Astrocyte (in vitro differentiated cells and primary cell): ENCODE measurements around the gene B3GNT9. TPM values are rescaled to one million over a fixed set of nuclear protein-coding genes. Genes with fewer than 3 reads are reported as not detected.

Source experiments
- DNase-seq: peaks from one replicate; pipeline ENCODE4 v3.0.0-alpha.2; 2010; ENCODE audit warnings: low read depth
- FAIRE-seq: peaks from 2 replicates; lab custom pipeline; 2011; peaks lifted over from hg19 to GRCh38; lab: Jason Lieb, UNC
- H2AFZ ChIP-seq: 2 replicates; pipeline ENCODE4 v1.6.0; 2012; ENCODE audit warnings: low read depth, low read length, inconsistent platforms
- H3K27ac ChIP-seq: 2 replicates; pipeline ENCODE4 v1.5.1; 2011; ENCODE audit warnings: low read depth, low read length, inconsistent platforms
- H3K27me3 ChIP-seq: 2 replicates; pipeline ENCODE4 v1.6.0; 2011; ENCODE audit warnings: low read length, inconsistent platforms; ENCODE audit not compliant: insufficient read depth
- H3K36me3 ChIP-seq: 2 replicates; pipeline ENCODE4 v1.5.1; 2011; ENCODE audit warnings: low read length, inconsistent platforms; ENCODE audit not compliant: insufficient read depth
- H3K4me1 ChIP-seq: 2 replicates; pipeline ENCODE4 v1.5.1; 2011; ENCODE audit warnings: low read length, inconsistent platforms; ENCODE audit not compliant: insufficient read depth
- H3K4me2 ChIP-seq: 2 replicates; pipeline ENCODE4 v1.6.0; 2012; ENCODE audit warnings: low read length, inconsistent platforms
- H3K4me3 ChIP-seq: 2 replicates; pipeline ENCODE4 v1.5.1; 2011; ENCODE audit warnings: low read depth, mild to moderate bottlenecking, low read length, inconsistent platforms; ENCODE audit not compliant: insufficient read depth
- H3K79me2 ChIP-seq: 2 replicates; pipeline ENCODE4 v1.6.0; 2012; ENCODE audit warnings: mild to moderate bottlenecking, low read length, inconsistent platforms; ENCODE audit not compliant: insufficient read depth
- H3K9ac ChIP-seq: 2 replicates; pipeline ENCODE4 v1.6.0; 2012; ENCODE audit warnings: mild to moderate bottlenecking, low read length, inconsistent platforms
- H3K9me3 ChIP-seq: 2 replicates; pipeline ENCODE4 v1.5.1; 2012; ENCODE audit warnings: low read depth, mild to moderate bottlenecking, low read length, inconsistent platforms; ENCODE audit not compliant: insufficient read depth
- H4K20me1 ChIP-seq: 2 replicates; pipeline ENCODE4 v1.6.0; 2012; ENCODE audit warnings: low read length, inconsistent platforms; ENCODE audit not compliant: insufficient read depth
- H3K27ac Mint-ChIP-seq: one replicate; pipeline ENCODE4 v1.8.0; 2021; ENCODE audit warnings: mild to moderate bottlenecking, mixed read lengths; ENCODE audit not compliant: unreplicated experiment
- H3K27me3 Mint-ChIP-seq: one replicate; pipeline ENCODE4 v1.8.0; 2021; ENCODE audit warnings: low read depth, mixed read lengths; ENCODE audit not compliant: unreplicated experiment
- H3K36me3 Mint-ChIP-seq: one replicate; pipeline ENCODE4 v1.8.0; 2021; ENCODE audit warnings: low read depth, mixed read lengths; ENCODE audit not compliant: unreplicated experiment
- H3K4me1 Mint-ChIP-seq: one replicate; pipeline ENCODE4 v1.8.0; 2021; ENCODE audit warnings: low read depth, mixed read lengths; ENCODE audit not compliant: unreplicated experiment
- H3K4me3 Mint-ChIP-seq: one replicate; pipeline ENCODE4 v1.8.0; 2021; ENCODE audit warnings: mild to moderate bottlenecking, moderate library complexity, mixed read lengths; ENCODE audit not compliant: unreplicated experiment
- H3K9me3 Mint-ChIP-seq: one replicate; pipeline ENCODE4 v1.8.0; 2021; ENCODE audit warnings: mild to moderate bottlenecking, mixed read lengths; ENCODE audit not compliant: unreplicated experiment
- EZH2 ChIP-seq: IDR thresholded peaks from 2 replicates; pipeline ENCODE4 v1.6.1; 2012; ENCODE audit warnings: mild to moderate bottlenecking, low read length, inconsistent platforms; ENCODE audit not compliant: insufficient read depth
- total RNA-seq: library from RNA; stranded (reverse); gene quantifications from 2 replicates; pipeline ENCODE4 v1.2.1, GENCODE V29; 2021
- TF ChIP-seq, protein P1 (sequence below): IDR thresholded peaks from 2 replicates; pipeline ENCODE4 v1.5.1; 2011; ENCODE audit warnings: low read depth, mild to moderate bottlenecking, inconsistent platforms, low read length, moderate library complexity; ENCODE audit not compliant: insufficient read depth

Gene B3GNT9
- total RNA-seq, 1 donor from 2014 or later, result 7.6 TPM

- H3K4me3 ChIP-seq, result no peak overlapping the region
- peak overlapping the region; percentile 86 for H3K4me2 ChIP-seq
- Mint-ChIP-seq H3K4me3 (peak overlapping the region; percentile 78), H3K27ac (peak overlapping the region; percentile 67), H3K27me3 (peaks cover 24% of the 10 kb centered on the region), H3K36me3 (peaks cover 17% of the 10 kb centered on the region), H3K9me3 (peaks cover 2% of the 10 kb centered on the region), H3K4me1 (peaks cover 25% of the 10 kb centered on the region)
- H2AFZ ChIP-seq, result peak overlapping the region; percentile 78
- H3K9ac ChIP-seq, result peak overlapping the region; percentile 29
- no peak for FAIRE-seq
- DNase-seq, result no peak
- peaks cover 31% of the 10 kb centered on the region for H3K4me1 ChIP-seq
- peaks cover 27% of the 10 kb centered on the region for H4K20me1 ChIP-seq
- H3K36me3 ChIP-seq, result no peaks in the 10 kb centered on the region
- no peak for TF ChIP-seq EZH2
- TF ChIP-seq, protein P1, sequence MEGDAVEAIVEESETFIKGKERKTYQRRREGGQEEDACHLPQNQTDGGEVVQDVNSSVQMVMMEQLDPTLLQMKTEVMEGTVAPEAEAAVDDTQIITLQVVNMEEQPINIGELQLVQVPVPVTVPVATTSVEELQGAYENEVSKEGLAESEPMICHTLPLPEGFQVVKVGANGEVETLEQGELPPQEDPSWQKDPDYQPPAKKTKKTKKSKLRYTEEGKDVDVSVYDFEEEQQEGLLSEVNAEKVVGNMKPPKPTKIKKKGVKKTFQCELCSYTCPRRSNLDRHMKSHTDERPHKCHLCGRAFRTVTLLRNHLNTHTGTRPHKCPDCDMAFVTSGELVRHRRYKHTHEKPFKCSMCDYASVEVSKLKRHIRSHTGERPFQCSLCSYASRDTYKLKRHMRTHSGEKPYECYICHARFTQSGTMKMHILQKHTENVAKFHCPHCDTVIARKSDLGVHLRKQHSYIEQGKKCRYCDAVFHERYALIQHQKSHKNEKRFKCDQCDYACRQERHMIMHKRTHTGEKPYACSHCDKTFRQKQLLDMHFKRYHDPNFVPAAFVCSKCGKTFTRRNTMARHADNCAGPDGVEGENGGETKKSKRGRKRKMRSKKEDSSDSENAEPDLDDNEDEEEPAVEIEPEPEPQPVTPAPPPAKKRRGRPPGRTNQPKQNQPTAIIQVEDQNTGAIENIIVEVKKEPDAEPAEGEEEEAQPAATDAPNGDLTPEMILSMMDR, result no peak
- H3K27me3 ChIP-seq, result peaks cover 9% of the 10 kb centered on the region
- no peaks in the 10 kb centered on the region for H3K9me3 ChIP-seq
- H3K79me2 ChIP-seq, result no peaks in the 10 kb centered on the region
- no peak overlapping the region for H3K27ac ChIP-seq
Observed at GRCh38 chr16:67173323-67173722, 22.5 kb upstream of the B3GNT9 start.

DNA sequence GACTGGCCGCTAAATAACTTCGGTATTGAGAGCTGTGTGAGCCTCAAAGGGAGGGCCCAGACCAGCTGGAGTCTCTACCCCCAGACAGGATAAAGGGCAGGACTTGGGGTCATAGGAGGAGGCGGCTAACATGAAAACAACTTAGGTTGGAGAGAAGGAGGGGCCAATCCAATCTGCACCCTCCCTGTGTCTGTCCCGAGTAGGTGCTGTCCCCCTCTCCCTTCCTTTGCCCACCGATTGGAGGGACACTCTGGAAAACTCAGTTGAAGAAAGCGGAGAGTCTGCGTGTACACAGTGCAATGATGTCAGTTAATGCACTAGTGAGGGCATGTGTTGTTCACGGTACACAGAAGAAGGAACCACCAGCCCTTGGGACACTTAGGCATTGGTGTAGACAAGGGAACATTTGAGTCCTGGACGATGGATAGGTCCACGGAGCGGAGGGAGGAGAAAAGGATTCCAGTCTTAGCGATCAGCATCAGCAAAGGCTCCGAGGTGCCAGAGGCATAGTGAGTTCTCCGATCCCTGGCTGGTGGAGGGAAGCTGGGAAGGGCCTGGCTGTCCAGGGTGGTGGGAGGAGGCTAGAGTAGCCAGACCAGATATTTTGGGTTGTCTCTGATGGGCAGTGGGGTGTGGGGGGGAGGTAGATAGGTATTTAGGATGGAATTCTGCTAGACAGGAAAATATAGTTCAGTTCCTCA, 20.3 kb upstream of the B3GNT9 start:
- Histone ChIP-seq H2AFZ (peak overlapping the region; percentile 72), H4K20me1 (peaks cover 9% of the 10 kb centered on the region), H3K27ac (peak overlapping the region; percentile 8), H3K9me3 (no peaks in the 10 kb centered on the region), H3K79me2 (no peaks in the 10 kb centered on the region), H3K4me3 (peak overlapping the region; percentile 48), H3K27me3 (peaks cover 26% of the 10 kb centered on the region), H3K4me2 (peak overlapping the region; percentile 87), H3K9ac (peak overlapping the region; percentile 70), H3K4me1 (peaks cover 31% of the 10 kb centered on the region), H3K36me3 (no peaks in the 10 kb centered on the region)
- Mint-ChIP-seq H3K4me1 (peaks cover 23% of the 10 kb centered on the region), H3K27me3 (peaks cover 38% of the 10 kb centered on the region), H3K27ac (peak overlapping the region; percentile 95), H3K9me3 (no peaks in the 10 kb centered on the region), H3K36me3 (peaks cover 11% of the 10 kb centered on the region), H3K4me3 (peak overlapping the region; percentile 81)
- TF ChIP-seq EZH2, result no peak
- TF ChIP-seq, protein P1, result no peak
- FAIRE-seq, result no peak
- DNase-seq, result no peak
